ENCODE results near the gene SLC39A6. TPM values are rescaled to one million over a fixed set of nuclear protein-coding genes. Genes with fewer than 3 reads are reported as not detected.

Gene SLC39A6
- polyA plus RNA-seq, 1 donor (not counting 4 experiments of a cell fraction or from before 2014, with no cell fraction given): 145 TPM

DNA sequence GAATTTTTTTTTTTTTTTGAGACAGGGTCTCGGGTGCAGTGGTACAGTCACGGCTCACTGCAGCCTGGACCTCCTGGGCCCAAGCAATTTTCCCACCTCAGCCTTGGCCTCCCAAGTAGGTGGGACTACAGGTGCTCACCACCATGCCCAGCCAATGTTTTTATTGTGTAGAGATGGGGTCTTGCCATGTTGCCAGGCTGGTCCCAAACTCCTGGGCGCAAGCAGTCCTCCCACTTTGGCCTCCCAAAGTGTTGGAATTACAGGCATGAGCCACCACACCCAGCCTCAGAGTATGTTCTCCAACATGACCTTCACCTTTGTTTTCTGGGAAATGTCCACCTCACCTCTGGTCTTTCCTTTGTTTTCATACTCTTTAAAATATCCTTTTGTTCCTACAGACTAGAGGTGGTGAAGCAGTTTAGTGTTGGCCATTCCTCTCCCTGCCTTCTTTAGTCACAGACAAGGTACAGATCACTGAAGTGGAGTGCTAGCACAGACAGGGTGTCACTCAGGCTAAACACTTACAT is 38.6 kb upstream of the SLC39A6 start:
- Histone ChIP-seq H3K4me2 (ENCODE audit: control insufficient read depth, extremely low read depth, insufficient read depth, low read depth, low read length) (no peak overlapping the region), H3K4me3 (ENCODE audit: control insufficient read depth in 2 of 3, extremely low read depth in 1 of 3, insufficient read depth in 2 of 3, low read depth in 1 of 3, low read length in 3 of 3) (no peak overlapping the region), H3K27me3 (ENCODE audit: control insufficient read depth, extremely low read depth, insufficient read depth, low read length) (no peaks in the 10 kb centered on the region), H3K9ac (ENCODE audit: control insufficient read depth, extremely low read depth, insufficient read depth, low read length) (no peak overlapping the region), H3K9me1 (ENCODE audit: control insufficient read depth, extremely low read depth, insufficient read depth, low read length) (no peaks in the 10 kb centered on the region), H3K9me3 (ENCODE audit: control insufficient read depth, low read depth, low read length) (no peaks in the 10 kb centered on the region), H3K79me2 (ENCODE audit: control insufficient read depth, insufficient read depth, low read length) (no peaks in the 10 kb centered on the region), H3K27ac (ENCODE audit: control insufficient read depth, insufficient read depth, low read length) (no peak overlapping the region), H3K4me1 (ENCODE audit: control insufficient read depth, extremely low read depth, insufficient read depth, low read length) (no peaks in the 10 kb centered on the region), H2AFZ (ENCODE audit: control insufficient read depth, low read length) (no peak overlapping the region), H4K20me1 (ENCODE audit: control insufficient read depth, extremely low read depth, insufficient read depth, low read length) (no peaks in the 10 kb centered on the region), H3K36me3 (ENCODE audit: control insufficient read depth in 2 of 2, extremely low read depth in 1 of 2, insufficient read depth in 2 of 2, low read length in 2 of 2) (peaks cover 19 to 23% of the 10 kb centered on the region in 2 experiments)
- no peak for FAIRE-seq
- TF ChIP-seq EZH2 (IDR thresholded peaks at IDR 0.05; ENCODE audit: low read length): no peak
- TF ChIP-seq, protein P1, sequence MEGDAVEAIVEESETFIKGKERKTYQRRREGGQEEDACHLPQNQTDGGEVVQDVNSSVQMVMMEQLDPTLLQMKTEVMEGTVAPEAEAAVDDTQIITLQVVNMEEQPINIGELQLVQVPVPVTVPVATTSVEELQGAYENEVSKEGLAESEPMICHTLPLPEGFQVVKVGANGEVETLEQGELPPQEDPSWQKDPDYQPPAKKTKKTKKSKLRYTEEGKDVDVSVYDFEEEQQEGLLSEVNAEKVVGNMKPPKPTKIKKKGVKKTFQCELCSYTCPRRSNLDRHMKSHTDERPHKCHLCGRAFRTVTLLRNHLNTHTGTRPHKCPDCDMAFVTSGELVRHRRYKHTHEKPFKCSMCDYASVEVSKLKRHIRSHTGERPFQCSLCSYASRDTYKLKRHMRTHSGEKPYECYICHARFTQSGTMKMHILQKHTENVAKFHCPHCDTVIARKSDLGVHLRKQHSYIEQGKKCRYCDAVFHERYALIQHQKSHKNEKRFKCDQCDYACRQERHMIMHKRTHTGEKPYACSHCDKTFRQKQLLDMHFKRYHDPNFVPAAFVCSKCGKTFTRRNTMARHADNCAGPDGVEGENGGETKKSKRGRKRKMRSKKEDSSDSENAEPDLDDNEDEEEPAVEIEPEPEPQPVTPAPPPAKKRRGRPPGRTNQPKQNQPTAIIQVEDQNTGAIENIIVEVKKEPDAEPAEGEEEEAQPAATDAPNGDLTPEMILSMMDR (optimal IDR thresholded peaks at IDR 0.05 in 1 of 3, IDR thresholded peaks at IDR 0.05 in 1 of 3, conservative IDR thresholded peaks at IDR 0.05 in 1 of 3; ENCODE audit: extremely low read depth in 1 of 3, insufficient read depth in 2 of 3, low read length in 3 of 3): no peak
- dilution Hi-C loops (cut with MboI; ENCODE audit: extremely low pct_ligation_motif_present, low sequenced_read_pairs): no loop called here
- DNase-seq (ENCODE audit: low read depth, low spot score): no peak

DNA sequence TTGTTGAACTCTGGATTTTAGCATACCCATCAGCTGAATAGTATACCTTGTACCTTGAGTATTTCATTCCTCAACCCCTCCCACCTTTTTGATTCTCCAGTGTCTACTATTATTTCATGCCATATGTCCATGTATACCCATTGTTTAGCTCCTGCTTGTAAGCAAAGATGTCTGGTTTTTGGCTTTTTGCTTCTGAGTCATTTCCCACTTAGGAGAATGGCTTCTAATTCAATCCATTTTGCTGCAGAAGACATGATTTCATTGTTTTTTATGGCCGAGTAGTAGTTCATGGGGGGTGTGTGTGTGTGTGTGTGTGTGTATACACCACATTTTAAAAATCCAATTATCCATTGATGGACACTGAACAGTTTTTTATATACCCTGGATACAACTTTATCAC is 33.8 kb upstream of the SLC39A6 start:
- Histone ChIP-seq H3K4me3 (ENCODE audit: control insufficient read depth in 2 of 3, extremely low read depth in 1 of 3, insufficient read depth in 2 of 3, low read depth in 1 of 3, low read length in 3 of 3) (no peak overlapping the region), H3K9me1 (ENCODE audit: control insufficient read depth, extremely low read depth, insufficient read depth, low read length) (no peaks in the 10 kb centered on the region), H4K20me1 (ENCODE audit: control insufficient read depth, extremely low read depth, insufficient read depth, low read length) (no peaks in the 10 kb centered on the region), H3K36me3 (ENCODE audit: control insufficient read depth in 2 of 2, extremely low read depth in 1 of 2, insufficient read depth in 2 of 2, low read length in 2 of 2) (peaks cover 21 to 23% of the 10 kb centered on the region in 2 experiments), H3K79me2 (ENCODE audit: control insufficient read depth, insufficient read depth, low read length) (no peaks in the 10 kb centered on the region), H3K9ac (ENCODE audit: control insufficient read depth, extremely low read depth, insufficient read depth, low read length) (no peak overlapping the region), H3K4me2 (ENCODE audit: control insufficient read depth, extremely low read depth, insufficient read depth, low read depth, low read length) (no peak overlapping the region), H3K27ac (ENCODE audit: control insufficient read depth, insufficient read depth, low read length) (no peak overlapping the region), H3K9me3 (ENCODE audit: control insufficient read depth, low read depth, low read length) (no peaks in the 10 kb centered on the region), H2AFZ (ENCODE audit: control insufficient read depth, low read length) (no peak overlapping the region), H3K4me1 (ENCODE audit: control insufficient read depth, extremely low read depth, insufficient read depth, low read length) (no peaks in the 10 kb centered on the region), H3K27me3 (ENCODE audit: control insufficient read depth, extremely low read depth, insufficient read depth, low read length) (no peaks in the 10 kb centered on the region)
- TF ChIP-seq, protein P1 (optimal IDR thresholded peaks at IDR 0.05 in 1 of 3, IDR thresholded peaks at IDR 0.05 in 1 of 3, conservative IDR thresholded peaks at IDR 0.05 in 1 of 3; ENCODE audit: extremely low read depth in 1 of 3, insufficient read depth in 2 of 3, low read length in 3 of 3): no peak
- TF ChIP-seq EZH2 (IDR thresholded peaks at IDR 0.05; ENCODE audit: low read length): no peak
- FAIRE-seq (no peak), DNase-seq (ENCODE audit: low read depth, low spot score) (no peak)
- dilution Hi-C loops (cut with MboI; ENCODE audit: extremely low pct_ligation_motif_present, low sequenced_read_pairs): no loop called here
